ENCODE data around the gene RANBP3L.
"Not testable (repeated sequence)": the region's sequence is repeated elsewhere in the genome, so short reads cannot be mapped to it uniquely, and the experiment has no call there.

Gene RANBP3L

DNA sequence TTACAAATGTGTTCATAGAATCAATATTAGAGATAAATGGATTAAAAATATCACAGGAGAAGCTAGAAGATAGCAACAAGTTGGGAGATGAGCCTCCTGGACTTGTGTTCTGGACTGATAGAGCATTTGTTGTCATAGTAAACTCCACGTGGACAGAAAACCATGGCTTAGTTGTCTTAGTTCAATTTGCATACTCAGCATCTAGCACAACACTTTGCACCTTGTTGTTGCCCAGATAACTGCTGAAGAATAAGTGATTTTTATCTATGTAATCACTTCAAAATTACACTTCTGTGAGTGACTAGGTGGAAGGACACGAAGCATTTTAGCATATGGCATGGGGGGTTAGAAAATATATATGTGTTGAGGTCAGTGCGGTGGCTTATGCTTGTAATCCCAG lies 4.0 kb downstream of the RANBP3L start:
- in situ Hi-C loops (cut with MboI; ENCODE audit: low sequenced_read_pairs) = no loop called here

DNA sequence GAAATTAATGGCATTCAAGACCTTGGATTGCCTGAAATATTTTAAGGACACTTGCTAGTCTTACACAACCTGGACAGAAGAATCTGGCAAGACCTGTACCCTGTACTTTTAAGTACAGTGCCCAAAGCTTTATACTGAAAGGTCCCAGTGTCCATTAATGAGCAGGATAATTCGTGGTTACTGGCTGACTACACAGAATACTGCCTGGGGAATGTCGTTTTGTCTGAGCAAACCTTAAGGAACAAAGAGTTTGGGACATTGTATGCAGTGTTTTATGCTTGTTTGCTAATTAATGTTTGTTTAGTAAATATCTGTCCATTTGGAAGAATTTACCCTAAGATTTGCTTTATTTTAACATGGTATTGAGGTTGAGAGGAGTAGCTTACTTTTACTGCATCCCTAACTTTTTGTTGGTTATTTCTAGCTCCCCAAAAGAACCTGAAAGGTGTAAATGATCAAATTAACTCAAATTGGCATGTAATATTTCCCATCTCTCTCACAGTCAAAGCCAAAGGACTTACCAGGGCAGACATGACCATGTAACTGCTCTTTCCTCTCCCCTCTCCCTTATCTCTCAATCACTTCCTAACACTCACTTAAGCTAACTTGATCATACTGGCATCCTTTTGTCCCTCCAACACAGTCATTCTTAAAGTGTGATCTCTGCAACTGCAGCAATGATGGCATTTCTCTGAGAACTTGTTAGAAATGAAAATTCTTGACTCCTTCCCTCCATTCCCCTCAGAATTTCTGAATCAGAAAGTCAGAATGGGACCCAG lies 15.7 kb downstream of the RANBP3L start:
- in situ Hi-C loops (cut with MboI; ENCODE audit: low sequenced_read_pairs) = no loop called here

DNA sequence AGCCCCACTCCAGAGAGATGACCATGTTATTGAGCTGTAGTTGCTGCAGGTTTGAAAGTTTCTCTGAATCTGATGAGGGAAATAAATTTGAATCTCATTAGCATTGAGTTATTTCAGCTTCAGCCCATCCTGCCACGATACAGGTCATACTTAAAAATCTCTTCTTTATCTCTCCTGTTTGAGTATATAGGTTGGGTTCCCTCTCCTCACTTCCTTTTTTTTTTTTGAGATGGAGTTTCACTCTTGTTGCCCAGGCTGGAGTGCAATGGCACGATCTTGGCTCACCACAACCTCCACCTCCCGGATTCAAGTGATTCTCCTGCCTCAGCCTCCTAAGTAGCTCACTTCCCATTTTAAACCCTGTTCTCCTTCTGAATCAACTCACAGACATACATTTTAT lies 17.9 kb downstream of the RANBP3L start:
- in situ Hi-C loops (cut with MboI; ENCODE audit: low sequenced_read_pairs) = not testable (repeated sequence)

DNA sequence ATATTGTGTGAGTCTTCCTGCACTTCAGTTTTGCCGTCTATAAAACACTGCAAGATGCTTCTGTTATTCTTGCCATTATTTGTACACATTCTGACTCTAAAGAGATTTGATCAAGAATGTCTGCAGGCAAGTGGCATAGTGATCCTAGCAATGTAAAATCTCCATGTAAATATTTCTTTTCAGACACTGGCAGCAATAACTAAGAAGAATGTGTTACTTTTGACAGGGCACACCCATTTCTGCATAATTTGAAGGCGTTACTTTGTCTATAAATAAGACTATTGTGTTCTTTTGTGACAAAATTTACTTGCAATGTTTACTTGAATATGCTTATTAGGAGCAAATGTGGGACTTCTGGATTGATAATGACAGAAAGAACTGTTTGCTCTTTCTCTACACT lies 20.1 kb downstream of the RANBP3L start:
- in situ Hi-C loops (cut with MboI; ENCODE audit: low sequenced_read_pairs) = no loop called here

DNA sequence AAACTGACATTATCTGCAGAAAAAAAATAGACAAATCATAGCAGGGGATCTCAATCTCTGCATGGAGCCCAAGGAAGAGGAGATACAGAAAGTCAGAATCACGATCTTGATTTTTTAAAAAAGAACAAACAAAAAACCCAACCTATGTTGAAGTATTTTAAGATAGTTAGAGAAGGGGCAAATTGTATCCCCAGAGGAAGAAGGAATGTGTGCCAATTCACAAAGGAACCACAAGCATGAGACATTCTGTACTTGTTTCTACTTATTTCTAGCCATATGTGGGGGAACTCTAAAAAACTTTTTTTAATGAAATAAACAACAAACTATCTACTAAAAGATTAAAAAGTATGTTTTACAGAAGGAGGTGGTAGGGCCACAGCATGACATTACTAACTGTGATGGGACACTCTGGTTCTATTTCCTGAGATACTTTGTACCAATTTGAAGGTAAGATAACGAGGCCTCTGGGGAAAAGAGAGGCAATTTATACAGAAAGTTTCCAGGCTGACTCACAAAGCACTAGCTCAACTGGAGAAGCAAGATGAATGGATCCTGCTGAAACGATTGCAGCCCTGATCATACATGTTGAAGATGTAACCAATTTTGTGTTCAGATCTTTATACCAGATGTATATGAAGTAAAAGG lies 22.5 kb downstream of the RANBP3L start:
- in situ Hi-C loops (cut with MboI; ENCODE audit: low sequenced_read_pairs) = no loop called here

DNA sequence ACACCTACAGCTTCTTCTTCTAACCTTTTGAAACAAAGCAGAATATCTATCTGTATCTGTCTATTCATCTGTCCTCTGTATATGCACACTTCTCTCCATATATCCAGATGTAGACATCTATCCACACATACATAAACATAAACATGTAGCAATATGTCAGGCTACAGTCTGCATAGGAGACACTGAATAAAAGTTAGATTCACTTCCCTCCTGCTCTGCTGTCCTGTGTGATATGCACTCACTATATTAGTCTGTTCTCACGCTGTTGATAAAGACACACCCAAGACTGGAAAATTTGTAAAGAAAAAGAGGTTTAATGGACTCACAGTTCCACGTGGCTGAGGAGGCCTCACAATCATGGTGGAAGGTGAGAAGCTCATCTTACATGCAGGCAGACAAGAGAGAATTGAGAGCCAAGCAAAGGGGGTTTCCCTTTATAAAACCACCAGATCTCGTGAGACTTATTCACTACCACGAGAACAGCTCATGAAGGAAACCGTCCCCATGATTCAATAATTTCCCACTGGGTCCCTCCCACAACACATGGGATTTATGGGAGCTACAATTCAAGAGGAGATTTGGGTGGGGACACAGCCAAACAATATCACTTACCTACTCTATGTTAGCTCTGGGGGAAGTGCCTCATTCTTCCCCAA lies 24.1 kb downstream of the RANBP3L start:
- in situ Hi-C loops (cut with MboI; ENCODE audit: low sequenced_read_pairs) = no loop called here

DNA sequence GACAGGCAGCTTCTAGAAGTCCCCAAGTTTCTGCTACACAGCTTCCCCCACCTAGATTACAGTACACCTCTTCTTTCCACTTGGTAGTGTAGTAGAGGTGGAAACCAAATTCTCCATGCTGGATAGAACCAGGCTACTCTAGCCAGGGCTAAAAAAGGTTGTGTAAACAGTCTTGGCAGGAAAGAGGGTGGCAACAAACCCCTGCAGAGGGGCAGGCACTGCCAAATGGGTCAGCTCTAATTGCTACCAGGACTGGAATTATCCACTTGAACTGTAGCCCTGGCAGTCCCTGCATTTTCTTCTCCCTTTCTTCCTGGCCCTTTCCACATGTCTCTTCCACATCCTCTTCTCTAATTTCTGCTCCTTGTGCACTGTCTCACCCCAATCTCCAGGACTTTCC lies 24.8 kb downstream of the RANBP3L start:
- in situ Hi-C loops (cut with MboI; ENCODE audit: low sequenced_read_pairs) = no loop called here

DNA sequence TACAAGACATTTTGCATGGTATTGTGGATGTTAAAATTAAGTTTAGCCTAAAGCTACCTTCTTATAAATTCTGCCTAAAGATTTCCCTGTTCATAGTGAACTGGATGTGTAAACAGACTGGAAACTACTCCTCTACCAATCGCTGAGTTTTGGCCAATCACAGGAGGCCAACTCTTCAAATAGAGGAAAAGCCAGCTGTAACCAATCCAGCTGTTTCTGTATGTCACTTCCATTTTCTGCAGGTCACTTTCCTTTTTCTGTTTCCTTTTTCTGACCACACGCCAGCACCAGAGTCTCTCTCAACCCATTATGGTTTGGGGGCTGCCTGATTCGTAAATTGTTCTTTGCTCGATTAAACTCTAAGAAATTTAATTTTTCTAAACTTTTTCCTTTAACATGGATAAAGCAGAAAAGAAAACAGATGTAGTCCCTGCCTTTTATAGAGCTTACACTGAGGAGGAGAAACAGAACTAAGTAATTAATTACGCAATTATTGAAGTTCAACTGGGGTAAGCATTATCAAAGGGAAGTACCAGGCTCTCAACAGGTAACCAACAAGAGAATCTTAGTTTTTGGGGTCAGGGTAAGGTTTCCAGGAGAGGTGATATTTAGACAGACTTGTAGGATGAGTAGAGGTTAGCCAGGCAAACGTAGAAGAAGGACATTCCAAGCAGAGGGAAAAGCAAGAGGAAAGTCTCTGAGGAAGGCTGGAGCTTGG lies 27.7 kb downstream of the RANBP3L start:
- in situ Hi-C loops (cut with MboI; ENCODE audit: low sequenced_read_pairs) = no loop called here

DNA sequence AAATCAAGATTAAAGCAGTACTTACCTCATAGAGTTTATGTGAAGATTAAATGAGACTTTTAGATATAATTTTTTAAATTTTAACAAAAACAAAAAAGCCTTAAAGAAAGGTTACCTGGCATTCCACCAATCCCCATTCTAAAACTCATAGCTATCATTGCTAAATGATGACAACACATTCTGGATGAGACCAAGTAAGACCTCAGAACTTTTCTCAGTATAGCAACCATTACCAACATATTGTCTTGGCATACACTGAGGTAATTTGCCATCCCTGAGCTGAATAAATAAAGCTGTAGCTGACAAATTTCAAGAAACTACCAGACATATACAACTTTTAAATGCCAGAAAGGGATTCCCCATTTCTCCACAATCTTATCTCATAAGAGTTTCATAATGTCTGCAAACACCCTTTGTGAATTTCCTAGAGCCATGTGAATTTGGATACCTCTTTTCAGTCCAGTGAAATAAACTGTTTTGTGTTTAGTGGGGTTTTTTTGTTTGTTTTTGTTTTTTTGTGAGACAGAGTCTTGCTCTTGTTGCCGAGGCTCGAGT lies 29.5 kb downstream of the RANBP3L start:
- in situ Hi-C loops (cut with MboI; ENCODE audit: low sequenced_read_pairs) = no loop called here

DNA sequence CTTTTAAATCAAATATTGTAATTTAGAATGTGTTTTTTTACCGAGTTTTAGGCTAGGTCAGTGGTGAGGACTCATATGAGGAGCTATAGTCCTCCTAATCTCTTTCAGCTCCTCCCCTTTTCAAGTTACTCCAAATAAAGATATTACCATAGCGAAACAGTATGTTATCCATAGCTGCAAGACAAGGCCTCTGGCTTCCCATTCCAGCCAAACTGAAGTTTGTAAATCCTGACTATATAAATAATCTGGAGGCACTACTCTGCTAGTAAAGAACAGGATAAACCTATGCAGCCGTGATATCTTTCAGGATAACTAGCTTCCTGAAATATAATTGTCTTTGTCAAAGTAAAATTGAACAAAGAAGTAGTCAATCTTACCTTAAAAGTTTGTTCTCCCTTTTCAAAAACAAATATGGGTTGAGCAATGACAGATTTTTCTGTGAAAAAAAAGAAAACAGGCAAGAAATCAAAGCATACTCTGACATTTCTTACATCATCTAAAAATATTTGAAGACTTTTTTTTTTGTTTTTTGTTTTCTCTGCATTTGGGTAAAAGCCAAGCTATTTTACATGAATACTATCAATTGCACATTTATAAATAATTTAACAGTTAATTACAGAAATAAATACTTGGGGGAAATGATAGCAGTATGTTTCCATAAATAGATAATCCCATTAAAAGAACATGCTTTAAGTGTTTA lies 30.7 kb downstream of the RANBP3L start:
- in situ Hi-C loops (cut with MboI; ENCODE audit: low sequenced_read_pairs) = no loop called here

DNA sequence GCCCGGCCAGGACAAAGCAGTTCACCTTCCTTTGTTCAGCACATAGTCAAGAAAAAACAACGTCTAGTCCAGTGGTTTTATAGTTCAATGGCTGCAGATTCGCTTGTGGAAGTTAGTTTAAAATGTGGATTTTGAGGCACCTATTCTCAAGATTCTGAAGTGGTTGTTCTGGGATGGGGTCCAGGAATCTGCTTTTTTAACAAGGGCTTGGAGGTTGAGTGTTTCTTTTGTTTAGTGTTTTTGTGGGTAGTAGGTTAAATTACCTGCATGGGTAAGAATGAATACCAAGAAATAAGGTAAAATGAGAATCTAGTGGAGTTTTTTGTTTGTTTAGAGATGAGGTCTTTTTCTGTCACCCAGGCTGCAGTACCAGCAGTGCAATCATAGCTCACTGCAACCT lies 31.5 kb downstream of the RANBP3L start:
- in situ Hi-C loops (cut with MboI; ENCODE audit: low sequenced_read_pairs) = no loop called here

DNA sequence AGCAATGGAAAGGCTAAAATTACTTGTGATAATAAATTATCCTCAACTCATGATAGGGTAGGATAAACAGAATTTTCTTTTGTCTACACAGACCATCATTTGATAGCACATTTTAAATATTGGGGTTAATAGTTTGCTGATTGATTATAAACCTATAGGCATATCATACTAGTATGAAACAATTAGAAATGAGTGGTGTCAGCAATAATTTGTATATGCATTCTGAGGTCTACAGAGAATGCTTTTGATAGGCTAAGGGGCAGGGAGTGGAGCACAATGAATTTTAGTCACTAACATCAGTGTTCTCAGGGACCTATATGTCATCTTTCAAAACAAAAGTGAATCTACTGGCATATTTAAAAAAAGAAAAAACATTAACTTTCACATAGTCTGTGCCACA lies 32.2 kb downstream of the RANBP3L start:
- in situ Hi-C loops (cut with MboI; ENCODE audit: low sequenced_read_pairs) = no loop called here

DNA sequence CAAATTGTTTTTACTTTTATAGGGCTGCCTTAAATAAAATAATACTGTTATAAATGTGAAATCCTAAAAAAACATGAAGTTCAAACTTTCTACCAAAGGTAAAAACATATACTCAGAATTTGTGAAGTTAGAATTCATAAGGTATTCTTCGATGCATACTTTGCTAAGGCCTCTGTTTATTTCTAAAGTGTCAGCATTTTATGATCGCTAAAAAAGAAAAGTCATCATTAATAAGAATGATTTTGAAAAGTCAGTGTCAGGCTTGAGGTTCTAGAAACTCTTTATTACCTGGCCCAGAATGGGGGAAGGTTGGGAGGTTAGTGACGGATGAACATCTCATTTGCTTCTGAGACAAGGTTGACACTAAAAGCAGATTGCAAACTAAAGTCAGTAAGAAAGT lies 33.8 kb downstream of the RANBP3L start:
- in situ Hi-C loops (cut with MboI; ENCODE audit: low sequenced_read_pairs) = no loop called here

DNA sequence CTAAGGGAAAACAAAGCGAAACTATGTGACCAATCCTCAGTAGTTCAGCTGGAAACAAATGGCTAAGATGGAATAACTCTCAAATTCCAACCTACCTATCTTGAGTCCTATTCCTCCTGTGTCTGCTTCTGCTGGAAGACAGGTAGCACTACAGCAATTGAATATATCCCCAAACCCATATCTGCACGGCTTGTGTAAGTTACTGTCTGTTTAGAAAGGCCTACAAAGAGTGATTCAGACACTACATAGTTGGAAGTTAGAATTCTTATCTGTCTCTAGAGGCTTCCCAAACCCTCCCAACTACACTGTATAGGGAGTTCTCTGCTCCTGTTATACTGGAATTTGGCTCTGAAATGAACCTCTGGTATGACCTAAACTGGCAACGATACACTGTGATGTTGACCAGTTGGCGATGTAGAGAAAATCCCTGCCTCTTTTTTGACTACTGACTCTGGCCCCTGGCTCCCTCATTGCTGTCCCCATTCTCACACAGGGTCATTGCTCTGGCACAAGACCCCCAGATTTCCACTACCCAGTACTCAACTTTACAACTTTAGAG lies 37.4 kb downstream of the RANBP3L start:
- in situ Hi-C loops (cut with MboI; ENCODE audit: low sequenced_read_pairs) = no loop called here

DNA sequence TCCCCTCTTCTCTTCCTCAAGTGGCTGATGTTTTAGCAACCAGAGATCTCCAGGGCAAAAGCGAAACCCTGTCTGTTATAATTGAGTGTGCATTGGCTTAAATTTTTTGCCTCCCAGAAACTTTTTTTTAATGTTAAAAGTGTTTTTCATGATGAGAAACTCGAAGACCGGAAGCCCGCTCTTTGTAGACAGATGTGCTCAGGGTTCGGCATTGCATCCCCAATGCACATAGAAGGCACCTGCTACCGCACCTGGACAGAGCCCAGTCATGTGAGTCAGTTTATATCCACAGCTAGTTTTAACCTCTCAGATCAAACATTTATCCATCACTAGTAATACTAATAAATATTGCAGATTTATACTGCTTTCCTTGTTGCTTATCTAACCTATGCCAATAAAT lies 40.5 kb downstream of the RANBP3L start:
- in situ Hi-C loops (cut with MboI; ENCODE audit: low sequenced_read_pairs) = no loop called here

DNA sequence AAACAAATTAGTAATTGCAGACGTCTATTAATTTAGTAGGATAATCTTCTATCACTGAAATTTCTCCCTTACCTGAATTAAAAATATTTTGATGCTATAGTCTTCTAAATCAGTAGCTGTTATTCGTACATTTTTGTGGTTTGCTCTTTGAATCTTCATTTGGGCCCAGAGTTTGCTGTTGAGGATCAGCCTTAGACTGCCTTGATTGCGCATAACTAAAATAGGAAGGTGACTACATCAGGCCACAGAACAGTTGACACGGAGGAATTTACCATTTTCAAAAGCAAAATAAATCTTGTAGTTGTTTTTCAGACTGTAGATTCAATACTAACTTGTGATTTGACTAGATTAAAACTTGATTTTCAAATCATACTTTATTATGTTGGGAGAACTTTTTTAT lies 48.1 kb downstream of the RANBP3L start:
- in situ Hi-C loops (cut with MboI; ENCODE audit: low sequenced_read_pairs) = no loop called here

DNA sequence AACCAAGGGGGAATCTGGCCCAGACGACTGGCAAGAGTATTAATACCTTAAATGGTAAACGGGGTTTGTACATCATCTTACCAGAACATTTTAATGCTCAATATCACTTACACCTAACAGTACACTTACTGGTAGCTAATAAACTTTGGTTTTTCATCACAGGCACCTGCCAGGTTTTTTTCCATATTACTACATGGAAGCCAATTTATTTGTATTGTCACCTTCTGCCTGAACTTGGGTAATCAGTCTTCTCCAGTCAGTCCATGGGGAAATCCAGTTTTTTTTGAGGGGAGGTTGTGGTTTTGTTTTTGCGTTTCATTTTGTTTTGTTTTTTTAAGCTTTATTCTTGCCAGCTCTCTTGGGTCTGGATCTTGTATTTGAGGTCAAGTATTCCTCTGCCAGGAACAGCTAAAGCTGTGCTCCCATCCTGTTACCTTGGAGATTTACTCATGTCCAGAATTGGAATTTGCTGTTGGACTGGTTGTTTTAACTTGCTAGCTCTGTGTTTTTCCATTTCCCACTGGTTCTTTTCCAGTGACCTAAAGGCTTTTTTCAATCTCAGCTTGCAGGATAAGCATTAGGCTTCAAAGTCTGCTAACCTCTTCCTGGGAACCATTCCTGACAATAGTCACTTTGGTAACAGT lies 48.9 kb downstream of the RANBP3L start:
- in situ Hi-C loops (cut with MboI; ENCODE audit: low sequenced_read_pairs) = no loop called here

DNA sequence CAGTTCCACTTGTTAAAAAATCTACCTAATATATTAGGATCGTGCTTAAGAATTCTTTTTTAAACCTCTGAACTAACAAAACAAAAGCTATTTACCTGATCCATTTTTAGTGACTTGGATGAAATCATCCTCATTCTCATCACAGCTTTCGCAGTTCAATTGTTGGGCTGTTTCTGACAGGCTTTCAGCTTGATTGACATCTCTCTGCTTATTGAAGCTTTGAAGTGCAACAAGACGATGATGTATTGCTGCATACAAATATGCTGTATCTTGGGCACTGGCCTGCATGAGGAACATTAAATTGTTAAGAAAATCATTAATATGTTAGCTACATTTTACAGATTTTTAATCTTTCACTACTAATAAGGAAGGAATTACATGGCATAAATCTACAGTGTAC lies 50.5 kb downstream of the RANBP3L start:
- in situ Hi-C loops (cut with MboI; ENCODE audit: low sequenced_read_pairs) = no loop called here

DNA sequence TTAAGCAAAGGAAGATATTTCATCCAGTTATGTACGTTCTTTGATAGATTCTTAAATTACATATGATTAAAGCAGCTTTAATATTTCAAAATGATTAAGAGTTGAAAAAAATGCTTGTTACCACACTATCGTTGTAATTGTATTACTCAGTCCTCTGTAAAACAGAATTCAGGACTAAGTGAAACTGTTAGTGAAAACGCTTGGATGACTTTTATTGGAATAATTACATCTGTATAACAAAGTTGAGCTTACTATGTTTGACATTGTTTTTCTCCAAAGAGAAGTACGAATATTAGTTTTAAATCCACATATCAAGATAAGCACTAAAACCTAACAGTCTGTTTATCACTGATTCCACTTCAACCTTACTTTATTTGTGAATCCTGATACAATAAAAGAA lies 51.3 kb downstream of the RANBP3L start:
- in situ Hi-C loops (cut with MboI; ENCODE audit: low sequenced_read_pairs) = no loop called here

Data from HL-60/S4 treated with phorbol 12-myristate 13-acetate at 8.2 ng/mL for 4 days and 3 days (cell line).